ENCODE measurements around the gene DCLK1.
"Not testable (repeated sequence)": the region's sequence is repeated elsewhere in the genome, so short reads cannot be mapped to it uniquely, and the experiment has no call there.

Gene DCLK1

DNA sequence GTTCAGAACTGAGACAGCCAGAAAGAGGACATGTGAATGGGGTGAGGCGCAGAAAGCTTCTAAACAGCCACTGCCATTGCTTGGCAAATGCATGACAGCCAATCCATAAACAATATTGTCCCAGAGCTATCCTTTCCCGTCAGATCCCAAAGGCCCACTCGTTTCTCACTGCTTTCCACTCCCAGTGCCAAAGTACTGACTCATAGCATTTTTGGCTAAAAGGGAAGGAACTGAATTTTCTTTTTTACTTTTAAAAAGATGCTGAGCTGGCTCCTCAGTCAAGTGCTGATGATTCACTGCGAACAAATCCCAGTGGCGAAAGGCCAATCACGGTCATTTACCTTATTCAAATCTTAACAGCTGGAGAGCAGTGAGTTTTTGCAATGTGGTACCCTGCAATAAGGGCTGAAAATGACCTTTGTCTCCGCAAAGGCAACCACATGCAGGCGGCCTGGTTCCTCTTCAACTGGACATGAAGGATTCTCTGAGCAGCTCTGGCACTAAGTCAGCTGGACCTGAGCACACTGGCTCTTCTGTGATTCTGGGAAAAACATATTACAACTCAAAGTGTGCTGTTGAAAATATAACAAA, 151.7 kb downstream of the DCLK1 start:
- DNase-seq: no peak

DNA sequence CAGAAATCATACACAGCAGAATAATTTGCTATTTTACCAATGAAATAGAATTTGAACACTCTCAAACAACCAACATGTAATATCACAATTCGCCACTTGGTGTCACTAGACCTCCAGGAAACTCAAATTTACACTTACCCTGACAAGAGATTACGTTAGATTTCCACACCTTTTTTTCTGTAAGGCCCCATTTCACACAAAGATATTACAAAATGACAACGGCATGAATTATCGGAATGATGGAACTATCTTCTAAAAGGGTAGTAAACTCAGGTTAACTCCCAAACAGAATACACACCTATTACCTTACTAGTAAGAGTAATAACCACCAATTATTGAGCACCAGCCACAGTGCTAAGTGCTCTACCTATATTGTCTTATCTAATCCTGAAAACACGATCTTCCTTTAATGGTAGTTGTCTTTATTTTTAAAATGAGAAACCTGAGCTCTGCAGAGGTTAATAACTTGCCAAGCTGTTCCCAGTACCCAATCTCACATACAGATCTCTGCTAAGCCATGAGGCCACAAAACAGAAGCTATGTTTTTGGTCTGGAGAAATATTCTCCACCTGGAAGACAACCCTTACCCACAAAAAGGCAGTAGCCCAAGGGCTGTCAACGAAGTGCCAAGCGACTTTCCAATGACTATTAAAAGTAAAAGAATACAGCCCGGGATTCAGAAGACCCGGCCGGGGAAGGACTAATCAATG, 152.4 kb downstream of the DCLK1 start:
- DNase-seq: peak; percentile 4 to 22

DNA sequence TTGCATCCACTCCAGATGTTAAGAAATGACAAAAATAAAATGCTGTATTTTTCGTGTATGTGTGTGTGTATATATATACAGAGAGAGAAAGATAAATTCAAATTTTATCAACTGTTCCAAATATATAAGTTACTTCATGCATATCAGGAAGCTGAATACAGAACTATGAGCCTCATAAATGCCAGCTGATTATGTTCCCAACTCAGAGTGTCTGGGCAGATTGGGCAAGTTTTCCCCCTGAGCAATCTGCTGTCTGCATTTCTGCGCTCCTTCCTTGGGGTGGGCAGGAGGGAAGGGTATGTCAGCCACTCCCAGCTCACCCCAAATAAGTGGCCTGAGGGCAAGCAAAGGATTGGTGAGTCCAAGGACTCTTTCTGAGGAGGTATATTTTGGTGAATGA, 154.1 kb downstream of the DCLK1 start:
- DNase-seq: no peak

DNA sequence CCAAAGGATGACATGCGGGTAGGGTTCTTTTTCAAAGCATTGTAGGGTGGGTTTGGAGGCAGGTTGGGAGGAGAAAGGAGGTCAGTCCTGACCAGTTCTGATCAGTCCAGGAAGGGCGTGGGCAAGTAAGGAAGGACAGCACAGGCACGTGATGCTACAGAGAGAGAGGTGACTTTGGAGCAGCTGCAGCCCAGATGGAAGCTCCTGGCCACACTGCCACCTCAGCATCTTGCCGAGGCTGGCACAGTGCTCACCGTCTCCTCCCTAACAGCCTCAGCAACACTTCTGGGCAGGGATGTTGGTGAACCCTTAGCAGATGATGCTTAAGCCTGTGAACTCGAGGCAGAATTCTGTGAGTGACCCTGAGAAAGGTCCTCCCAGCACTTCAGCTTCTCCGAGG, 155.1 kb downstream of the DCLK1 start:
- DNase-seq: no peak

DNA sequence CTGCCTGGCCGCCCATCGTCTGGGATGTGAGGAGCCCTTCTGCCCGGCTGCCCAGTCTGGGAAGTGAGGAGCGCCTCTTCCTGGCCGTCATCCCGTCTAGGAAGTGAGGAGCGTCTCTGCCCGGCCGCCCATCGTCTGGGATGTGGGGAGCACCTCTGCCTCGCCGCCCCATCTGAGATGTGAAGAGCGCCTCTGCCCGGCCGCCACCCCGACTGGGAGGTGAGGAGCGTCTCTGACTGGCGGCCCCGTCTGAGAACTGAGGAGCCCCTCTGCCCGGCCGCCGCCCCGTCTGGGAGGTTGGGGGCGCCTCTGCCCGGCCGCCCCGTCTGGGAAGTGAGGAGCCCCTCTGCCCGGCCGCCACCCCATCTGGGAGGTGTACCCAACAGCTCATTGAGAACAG, 164.2 kb downstream of the DCLK1 start:
- DNase-seq: not testable (repeated sequence)

DNA sequence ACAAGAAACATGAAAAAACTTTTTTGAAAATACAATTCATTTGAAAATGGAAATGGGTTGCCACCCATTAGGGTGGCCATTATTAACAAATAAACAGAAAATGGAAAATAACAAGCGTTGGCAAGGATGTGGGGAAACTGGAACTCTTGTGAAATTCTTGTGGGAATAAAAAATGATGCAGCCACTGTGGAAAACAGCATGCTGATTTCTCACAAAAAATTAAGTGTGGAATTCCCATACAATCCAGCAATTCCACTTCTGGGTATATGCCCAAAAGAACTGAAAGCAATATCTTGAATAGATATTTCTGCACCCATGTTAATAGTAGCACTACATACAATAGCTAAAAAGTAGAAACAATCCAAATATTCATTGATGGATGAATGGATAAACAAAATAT, 165.2 kb downstream of the DCLK1 start:
- DNase-seq: no peak

DNA sequence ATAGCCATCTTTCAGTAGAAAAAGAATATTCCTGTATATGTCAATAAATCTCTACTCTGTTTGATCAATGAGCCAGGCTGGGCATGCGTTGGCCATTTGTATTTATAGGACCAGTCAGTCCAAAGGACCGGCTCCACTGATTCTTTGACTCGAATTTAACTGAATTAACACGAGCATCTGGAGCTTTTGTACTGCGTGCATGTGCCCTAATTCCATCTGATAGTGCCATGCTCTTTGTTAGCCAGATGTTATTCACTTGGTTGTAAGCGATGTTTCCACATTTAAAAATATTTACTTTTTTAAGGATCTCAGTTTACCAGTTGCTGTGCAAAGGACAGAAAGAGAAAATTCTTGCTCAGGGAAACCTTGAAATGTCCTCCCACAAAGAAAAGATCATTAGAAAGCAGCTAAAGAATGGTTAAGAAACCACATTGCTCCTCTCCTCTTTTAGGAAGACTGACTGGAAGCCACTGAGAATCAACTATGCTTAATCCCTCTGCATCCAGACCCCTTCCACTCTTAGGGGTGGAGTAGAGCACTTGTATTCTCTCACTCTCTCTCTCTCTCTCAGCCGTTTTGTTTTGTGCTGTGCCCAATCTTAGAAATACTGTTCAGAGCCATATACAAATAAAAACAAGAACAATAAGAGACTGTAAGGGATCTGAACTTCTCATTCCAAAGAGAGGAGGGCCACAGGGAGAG, 165.8 kb downstream of the DCLK1 start:
- DNase-seq: no peak

DNA sequence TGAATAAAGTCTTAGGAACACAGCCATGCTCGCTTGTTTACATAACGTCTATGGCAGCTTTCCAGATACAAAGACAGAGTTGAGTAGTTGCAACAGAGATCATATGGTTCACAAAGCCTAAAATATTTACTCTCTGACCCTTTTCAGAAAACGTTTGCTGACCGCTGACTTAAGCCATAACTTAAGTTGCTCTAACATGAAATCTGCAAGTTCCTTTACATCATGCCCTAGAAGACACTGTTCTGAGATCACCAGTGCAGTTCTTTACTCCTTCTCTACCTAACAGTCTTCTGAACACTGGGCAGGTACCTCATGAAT, 166.4 kb downstream of the DCLK1 start:
- DNase-seq: no peak

DNA sequence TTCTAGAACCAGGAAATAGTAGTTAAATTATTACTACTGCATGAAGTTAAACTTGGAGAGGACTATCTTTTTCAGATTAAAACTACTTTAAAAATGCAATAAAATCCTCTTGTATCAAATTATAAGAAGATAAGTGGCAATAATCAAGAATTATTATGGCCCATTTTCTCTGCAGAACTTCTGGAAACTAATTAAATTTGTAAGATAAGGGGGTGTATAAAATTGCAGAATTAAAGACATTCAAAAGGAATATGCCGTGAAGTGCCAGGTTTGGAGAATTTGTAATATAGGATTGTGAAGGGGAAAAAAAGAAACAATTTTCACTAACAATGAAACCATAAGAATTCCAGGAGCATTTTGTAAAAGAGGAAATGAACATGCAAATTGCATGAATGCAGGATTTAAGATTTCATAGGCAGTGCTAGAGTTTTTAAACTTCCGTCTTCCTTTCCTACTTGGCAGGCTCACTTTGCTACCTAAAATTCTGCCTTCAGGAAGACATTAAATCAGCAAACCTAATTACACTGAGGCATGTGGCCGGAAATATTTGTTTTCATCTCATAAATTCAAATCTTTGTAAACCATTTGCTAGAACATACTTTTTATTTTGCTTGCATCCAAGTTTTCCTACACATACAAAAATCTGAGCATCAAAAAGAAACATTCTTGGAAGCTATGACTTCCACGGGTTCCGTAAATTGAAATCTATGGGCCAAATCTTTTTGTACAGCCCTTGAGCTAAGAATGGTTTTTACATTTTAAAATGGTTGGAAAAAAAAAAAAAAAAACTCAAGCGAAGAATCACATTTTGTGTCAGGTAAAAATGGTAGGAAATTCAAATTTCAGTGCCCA, 166.9 kb downstream of the DCLK1 start:
- no peak for DNase-seq

DNA sequence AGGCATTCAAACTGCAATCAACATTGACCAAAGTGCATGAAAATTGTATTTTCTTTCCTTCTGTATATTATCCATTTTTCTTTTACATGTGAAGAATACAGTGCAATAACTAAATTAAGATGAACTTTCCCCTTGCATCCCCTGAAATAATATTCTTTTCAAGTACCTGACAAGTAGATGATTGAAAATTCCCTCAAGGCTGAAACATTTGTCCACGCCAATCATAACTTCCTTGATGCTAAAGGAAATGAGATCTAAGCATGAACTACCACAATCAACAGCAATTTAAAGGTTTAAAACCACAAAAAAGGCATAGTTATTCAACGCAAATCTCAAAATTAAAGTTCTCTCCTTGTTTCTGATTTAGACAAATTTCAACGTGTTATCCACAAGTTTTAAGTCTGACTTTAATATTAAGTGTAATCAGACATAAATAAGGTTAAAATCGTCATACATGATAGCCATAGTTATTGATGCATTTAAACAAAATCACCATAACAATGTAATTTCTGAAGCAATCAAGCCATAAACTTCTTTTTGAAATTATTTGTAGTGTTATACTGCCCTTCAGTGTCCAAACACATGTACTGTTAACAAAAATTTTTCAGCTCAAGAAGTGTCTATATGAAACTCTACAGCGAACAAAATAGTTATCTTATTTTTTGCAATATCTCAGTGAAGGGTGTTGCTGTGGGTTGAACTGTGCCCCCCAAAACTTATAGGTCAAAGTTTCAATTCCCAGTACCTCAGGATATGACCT, 169.5 kb downstream of the DCLK1 start:
- DNase-seq: no peak

DNA sequence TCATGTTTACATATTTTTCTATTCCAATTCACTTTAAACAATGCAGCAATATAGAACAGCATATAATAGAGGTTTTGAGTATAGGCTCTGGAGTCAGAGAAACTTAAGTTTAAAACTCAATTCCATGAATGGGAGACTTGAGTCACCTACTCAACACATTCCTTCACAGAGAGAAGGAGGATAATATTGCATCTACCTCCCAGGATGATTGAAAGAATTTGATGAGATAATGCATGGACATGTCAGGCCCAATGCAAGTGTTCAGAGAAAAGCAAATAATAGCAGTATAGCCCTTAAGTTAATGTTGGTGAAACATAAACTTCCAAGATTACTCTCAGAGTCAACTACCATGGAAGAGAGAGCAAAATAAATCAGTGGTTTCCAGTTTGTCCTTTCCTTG, 170.2 kb downstream of the DCLK1 start:
- no peak for DNase-seq

DNA sequence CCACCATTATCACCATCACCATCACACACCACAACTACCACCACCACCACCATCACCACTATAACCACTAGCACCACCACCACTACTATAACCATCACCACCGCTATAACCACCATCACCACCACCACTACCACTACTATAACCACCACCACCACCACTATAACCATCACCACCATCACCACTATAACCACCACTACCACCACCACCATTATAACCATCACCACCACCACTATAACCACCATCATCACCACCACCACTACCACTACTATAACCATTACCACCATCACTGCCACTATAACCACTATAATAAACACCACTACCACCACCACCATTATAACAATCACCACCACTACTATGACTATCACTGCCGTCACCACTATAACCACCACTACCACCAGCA, 173.2 kb downstream of the DCLK1 start:
- no peak for DNase-seq

DNA sequence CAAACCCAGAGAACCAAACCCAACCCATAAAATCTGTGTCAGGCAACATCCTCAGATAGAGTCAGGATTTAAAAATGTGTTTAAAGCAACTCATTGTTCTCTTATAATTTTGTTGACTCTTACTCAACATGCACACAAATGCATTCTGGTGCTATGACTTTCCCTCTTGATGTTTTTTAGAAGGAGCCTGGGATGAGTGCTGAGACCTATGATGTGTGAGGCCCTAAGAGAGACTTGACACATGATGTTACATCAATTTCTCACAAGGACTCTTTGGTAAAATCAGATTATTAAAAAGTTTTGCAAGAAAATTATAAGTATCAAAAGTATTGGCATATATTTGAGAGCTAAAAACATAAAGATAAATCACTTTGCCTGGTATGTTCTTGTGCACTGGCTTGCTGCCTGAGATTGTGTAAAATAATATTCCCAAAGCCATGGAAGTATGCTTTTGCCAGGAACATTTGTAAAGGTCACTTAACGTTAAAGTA, 173.9 kb downstream of the DCLK1 start:
- DNase-seq: no peak

DNA sequence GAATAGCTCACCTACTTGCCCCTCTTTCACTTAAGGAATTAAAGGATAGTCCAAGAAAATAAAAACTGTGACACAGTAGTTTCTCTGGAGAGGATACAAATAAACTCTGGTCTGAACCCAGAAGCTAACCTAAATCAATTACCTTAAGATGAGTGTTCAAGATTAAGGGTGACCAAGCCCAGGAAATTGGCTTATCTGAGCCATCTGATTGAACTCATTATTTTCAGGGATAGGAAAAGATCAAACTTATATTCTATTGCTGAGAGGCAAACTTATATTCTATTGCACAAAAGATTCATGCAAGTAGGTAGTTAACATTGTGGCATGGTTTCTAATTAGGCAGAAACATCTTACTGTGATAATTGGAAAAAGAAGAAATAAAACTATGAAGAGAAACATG, 175.1 kb downstream of the DCLK1 start:
- no peak for DNase-seq

DNA sequence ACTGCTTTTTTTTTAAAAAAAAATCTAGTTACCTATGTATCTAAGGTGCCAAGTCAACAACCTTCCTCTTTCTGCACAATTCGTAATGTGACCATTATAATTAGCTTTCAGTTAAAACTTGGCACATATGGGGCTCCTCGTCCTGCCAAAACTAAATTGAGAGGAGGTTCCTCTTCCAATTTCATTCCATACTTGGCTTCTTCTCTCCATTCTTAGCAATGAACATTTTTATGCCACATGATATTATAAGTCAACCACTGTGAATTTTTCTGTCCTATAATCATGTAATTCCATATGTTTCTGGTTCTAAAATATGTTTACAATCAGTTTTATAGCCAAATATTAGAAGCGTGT, 177.0 kb downstream of the DCLK1 start:
- DNase-seq: no peak

DNA sequence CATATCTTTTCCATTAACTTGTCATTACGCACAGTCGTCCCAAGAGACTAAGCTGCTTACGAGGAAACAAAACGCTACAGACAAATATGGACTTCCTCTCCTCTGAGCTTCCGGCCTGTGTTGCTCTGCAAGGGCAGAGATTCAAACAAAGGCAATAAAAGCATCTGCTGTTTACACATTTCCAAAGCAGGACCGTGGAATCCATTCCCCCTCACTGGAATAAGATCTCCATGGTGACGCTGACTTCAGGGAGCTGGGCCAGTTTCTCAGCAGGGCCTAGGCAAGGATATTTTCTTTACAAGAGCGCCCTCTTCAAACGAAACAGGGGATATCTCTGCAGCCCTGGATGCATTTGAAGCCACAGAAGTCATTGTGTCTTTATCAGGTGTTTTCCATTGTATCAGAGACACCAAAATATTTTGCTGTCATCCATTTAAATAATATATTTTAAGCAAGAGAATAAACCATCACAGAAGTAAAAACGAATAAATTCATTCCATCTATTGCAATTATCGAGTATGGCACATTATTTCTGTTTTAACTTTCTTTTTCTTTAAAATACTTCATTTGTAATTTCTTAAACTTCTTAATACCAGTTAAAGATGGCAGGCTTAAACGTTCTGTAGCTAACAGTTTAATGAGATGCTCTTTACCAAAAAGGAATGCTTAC, 177.5 kb downstream of the DCLK1 start:
- DNase-seq: no peak

DNA sequence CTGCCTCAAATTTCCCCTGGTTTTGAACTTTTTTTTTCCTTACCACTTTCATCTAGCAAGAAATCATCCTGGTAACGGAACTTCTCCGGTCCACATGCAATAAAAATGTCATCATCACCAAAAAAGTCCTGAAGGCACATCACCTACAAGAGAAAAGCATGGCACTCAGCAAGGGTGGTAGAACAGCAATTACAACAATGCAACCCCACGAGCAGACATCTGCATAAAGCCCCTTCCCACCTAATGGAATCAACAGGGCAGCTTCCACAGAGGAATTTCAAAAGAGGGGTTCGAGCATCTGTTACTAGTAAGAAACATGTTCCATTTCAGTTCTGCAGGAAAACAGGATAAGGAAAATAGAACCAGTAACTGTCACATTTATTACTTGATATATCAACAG, 183.9 kb downstream of the DCLK1 start:
- no peak for DNase-seq

DNA sequence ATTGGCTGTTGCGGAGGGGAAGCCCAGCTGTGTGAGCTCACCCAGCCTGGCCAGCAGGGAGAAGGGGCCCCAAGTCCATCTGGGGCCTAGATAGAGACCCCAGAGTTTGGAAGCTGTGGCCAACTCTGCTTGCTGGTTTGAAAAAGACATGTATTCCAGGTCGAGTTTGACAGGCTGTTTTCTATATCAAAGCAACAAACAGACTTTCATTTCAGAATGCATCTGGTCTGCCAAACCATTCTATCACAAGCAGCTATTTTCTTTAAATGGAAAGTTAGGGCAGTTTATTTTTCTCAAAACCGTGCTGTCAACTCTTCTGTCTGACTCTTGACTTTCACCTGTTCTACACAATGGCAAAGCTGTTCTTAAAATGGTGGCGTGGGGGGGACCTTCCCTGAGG, 185.8 kb downstream of the DCLK1 start:
- DNase-seq: no peak

DNA sequence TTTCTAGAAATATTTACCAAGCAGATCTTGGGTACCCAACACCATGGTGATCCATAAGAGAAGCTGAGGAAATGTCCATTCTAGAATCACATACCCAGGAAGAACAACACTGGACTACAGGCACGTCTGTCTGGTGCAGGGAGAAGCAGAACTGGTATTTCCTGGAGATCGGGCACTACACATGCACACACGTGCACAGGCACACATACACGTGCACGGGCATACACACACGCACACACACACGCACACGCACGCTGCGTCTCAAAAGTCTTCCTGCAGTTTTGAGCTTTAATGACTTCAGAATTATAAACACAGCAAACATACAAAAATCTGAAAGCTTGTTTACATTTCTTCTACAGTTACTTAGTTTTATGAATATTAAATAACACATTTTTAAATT, 189.8 kb downstream of the DCLK1 start:
- DNase-seq: no peak

DNA sequence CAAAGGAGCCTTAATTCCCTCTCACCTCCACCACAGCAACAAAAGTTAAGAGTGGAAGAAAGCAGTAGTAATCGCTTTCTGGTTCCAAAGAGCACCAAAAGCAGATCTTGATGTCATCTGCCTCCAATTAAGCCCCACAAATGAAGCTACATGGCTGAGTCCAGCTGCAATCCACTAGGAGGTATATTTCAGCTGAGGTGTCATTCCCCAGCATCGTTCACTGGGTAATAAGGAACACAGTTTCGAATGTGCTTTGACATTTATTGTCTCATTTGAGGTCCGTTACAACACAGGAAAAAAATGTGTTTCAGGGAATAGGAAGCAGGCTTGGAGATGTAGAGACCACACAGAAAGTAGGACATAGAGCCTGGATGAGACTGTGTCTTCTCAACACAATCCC, 190.4 kb downstream of the DCLK1 start:
- DNase-seq: no peak

DNA sequence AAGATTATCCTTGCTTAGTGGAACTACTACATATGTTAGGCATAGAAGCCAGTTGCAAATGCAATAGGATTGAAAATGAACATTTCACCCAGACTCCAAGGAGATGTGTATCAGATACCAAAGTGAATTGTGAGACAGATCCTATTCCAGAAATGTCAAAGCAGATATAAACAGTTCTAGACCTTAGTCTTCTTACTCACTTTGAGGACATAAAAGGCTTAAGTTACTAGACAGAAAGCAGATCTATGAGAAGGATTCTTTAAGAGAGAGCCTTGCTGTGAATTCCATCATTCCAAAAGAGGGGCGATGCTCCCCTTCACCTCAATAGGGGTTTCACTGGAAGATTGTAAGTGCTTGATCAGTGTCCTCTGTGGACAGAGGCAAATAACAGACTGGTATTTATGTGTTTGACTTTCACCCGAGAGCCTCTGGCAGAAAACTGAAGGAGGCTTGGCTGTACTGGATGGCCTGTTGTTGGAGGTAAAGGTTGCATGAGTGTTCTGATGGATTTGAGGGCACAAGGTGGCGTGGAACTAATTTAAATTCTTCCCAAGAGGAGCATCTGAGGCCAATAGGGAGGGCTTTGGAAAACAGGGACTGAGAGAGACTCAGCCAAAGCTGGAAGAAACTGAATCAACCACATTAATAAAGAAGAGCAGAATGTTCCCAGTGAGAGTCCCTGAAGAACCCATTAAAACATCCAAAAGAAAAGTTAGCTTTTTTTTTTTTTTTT, 194.8 kb downstream of the DCLK1 start:
- no peak for DNase-seq
